ENCODE results near the gene OS9. TPM values are rescaled to one million over a fixed set of nuclear protein-coding genes. Genes with fewer than 3 reads are reported as not detected.
A peak's percentile ranks its signal among the peaks of the same experiment; 100 is the strongest.

The OS9 gene
- total and polyA plus RNA-seq, 2 donors (not counting 3 experiments of a cell fraction or from before 2014, with no cell fraction given), result 212 to 561 TPM

DNA sequence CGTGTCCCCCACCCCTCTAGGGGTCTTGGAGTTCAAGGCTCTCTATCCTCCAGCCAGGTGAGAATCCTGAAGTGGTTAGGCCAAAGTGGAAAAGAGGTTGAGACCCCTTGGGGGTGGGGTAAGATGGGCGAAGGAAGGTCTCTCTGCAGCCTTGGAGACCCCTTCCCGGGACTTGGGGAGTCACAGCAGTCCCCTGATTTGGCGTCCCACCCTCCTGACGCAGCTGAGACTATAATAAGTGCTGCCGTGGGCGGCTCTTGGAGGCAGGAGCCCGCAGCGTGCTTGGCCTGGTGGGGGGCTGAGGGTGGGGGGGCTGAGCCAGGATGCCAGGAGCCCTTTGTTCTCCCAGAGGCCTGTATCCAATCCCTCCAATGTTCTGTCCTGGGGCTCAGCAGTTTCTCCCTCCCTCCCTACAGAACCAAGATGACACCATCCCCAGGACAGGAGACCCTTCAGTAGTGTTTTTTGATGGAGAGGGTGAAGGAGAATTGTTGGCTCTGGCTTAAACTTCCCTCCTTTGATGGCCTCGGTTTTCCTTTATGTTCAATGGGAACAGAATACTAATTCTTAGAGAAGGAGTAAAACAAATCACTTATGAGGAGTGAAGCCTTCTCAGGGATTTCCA is 46.1 kb downstream of the OS9 start:
- dilution Hi-C loops (cut with MboI; ENCODE audit: extremely low pct_ligation_motif_present, low sequenced_read_pairs) (no loop called here), intact Hi-C loops (cut with micrococcal nuclease) (no loop called here)
- no peaks in the 10 kb centered on the region for H4K20me1 ChIP-seq (replicated peaks; ENCODE audit: control insufficient read depth, extremely low read depth, insufficient read depth, low read length)
- no peak overlapping the region for H3K4me3 ChIP-seq (replicated peaks in 1 of 3; ENCODE audit: insufficient read depth in 1 of 3, low read depth in 1 of 3, low read length in 3 of 3)
- H3K79me2 ChIP-seq (ENCODE audit: control insufficient read depth, insufficient read depth, low read length), result no peaks in the 10 kb centered on the region
- ChIA-PET CTCF (interaction anchor here (1.0 to 6.1 kb wide), 2 partner anchors 14 to 17 kb away, joined by 4 to 48 read pairs; no protein-coding TSS in a partner anchor), POLR2A (no interaction called here)
- peaks cover 5% of the 10 kb centered on the region for H3K4me1 ChIP-seq (ENCODE audit: control insufficient read depth, extremely low read depth, insufficient read depth, low read length)
- no TSS peak for BruUV-seq (replicated peaks)
- no peak overlapping the region for H3K9ac ChIP-seq (replicated peaks; ENCODE audit: extremely low read depth, insufficient read depth, low read length)
- H2AFZ ChIP-seq (ENCODE audit: low read depth, low read length), result no peak overlapping the region
- H3K4me2 ChIP-seq (ENCODE audit: insufficient read depth, low read length), result no peak overlapping the region
- TF ChIP-seq, protein P1, sequence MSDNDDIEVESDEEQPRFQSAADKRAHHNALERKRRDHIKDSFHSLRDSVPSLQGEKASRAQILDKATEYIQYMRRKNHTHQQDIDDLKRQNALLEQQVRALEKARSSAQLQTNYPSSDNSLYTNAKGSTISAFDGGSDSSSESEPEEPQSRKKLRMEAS (IDR thresholded peaks at IDR 0.05; ENCODE audit: insufficient read depth, insufficient read length), result no peak
- TF ChIP-seq POLR2AphosphoS5 (IDR thresholded peaks at IDR 0.05; ENCODE audit: insufficient read depth, low read depth, low read length) (no peak), JUN (IDR thresholded peaks at IDR 0.05; ENCODE audit: borderline replicate concordance, insufficient read depth, insufficient read length, low read depth) (no peak)
- FAIRE-seq (no peak), DNase-seq (ENCODE audit: low read depth, low spot score) (no peak)
- no peaks in the 10 kb centered on the region for H3K9me1 ChIP-seq (replicated peaks; ENCODE audit: control insufficient read depth, extremely low read depth, insufficient read depth, low read length)
- H3K27me3 ChIP-seq (ENCODE audit: control insufficient read depth in 2 of 2, insufficient read depth in 2 of 2, low read length in 2 of 2), result peaks cover 52 to 59% of the 10 kb centered on the region in 2 experiments
- H3K36me3 ChIP-seq (ENCODE audit: control insufficient read depth in 2 of 2, extremely low read depth in 1 of 2, insufficient read depth in 2 of 2, low read length in 2 of 2), result no peaks in the 10 kb centered on the region
- H3K27ac ChIP-seq (ENCODE audit: insufficient read depth, low read depth, low read length), result no peak overlapping the region
- no peaks in the 10 kb centered on the region for H3K9me3 ChIP-seq (replicated peaks; ENCODE audit: control insufficient read depth, insufficient read depth, low read length)

DNA sequence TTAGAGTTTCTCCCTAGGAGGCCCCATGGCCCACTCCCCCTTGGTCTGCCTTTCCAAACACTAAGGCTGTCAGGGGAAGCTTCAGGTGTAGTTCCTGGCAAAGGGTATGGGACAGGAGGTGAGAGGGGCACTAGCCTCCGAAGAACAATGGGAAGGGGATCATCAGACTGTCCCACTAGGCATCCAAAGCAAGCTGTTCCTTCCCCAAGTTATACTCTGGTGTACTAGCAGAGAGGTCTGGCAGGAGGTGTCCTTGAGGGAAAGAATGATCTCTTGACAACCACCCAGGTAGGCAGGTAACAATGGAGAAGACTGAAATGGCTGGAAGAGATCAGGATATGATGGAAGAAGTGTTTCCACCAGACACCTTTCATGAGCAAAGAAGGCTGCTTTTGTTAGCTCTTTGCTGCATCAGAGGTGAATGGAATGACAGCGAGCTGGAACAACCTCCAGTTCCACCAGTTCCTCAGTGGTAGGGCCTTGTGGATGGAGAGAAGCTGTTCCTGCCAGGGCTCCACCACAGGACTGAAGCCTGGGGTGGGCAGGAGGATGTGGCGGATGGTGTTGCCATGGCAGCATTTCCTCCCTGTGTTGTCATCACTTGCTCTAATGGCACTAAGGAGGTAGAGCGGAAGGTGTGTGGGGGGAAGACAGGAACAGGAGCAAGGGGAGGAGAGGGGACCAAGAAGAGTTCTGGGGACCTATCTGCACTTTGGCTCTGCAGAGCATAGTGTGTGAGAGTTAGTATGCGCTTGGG is 46.9 kb downstream of the OS9 start:
- H3K36me3 ChIP-seq (ENCODE audit: control insufficient read depth in 2 of 2, extremely low read depth in 1 of 2, insufficient read depth in 2 of 2, low read length in 2 of 2), result no peaks in the 10 kb centered on the region
- no peak for TF ChIP-seq GATA2 (IDR thresholded peaks at IDR 0.05; ENCODE audit: insufficient read depth, insufficient read length, low read depth, low read length)
- TF ChIP-seq POLR2AphosphoS5 (IDR thresholded peaks at IDR 0.05; ENCODE audit: insufficient read depth, low read depth, low read length), result no peak
- no peak for TF ChIP-seq MYC (IDR thresholded peaks at IDR 0.05; ENCODE audit: low read depth, low read length)
- TF ChIP-seq EZH2 (IDR thresholded peaks at IDR 0.05; ENCODE audit: borderline replicate concordance, low read depth, low read length, severe bottlenecking), result peak; percentile 4
- TF ChIP-seq, protein P1 (IDR thresholded peaks at IDR 0.05; ENCODE audit: insufficient read depth, insufficient read length), result no peak
- intact Hi-C loops (cut with micrococcal nuclease), result no loop called here
- peaks cover 10% of the 10 kb centered on the region for H3K4me1 ChIP-seq (ENCODE audit: control insufficient read depth, extremely low read depth, insufficient read depth, low read length)
- peak; percentile 20 for DNase-seq (ENCODE audit: low read depth, low spot score)
- H3K9me1 ChIP-seq (replicated peaks; ENCODE audit: control insufficient read depth, extremely low read depth, insufficient read depth, low read length), result no peaks in the 10 kb centered on the region
- no TSS peak for BruUV-seq (replicated peaks)
- H3K9me3 ChIP-seq (replicated peaks; ENCODE audit: control insufficient read depth, insufficient read depth, low read length), result no peaks in the 10 kb centered on the region
- no peaks in the 10 kb centered on the region for H3K79me2 ChIP-seq (ENCODE audit: control insufficient read depth, insufficient read depth, low read length)
- POLR2A ChIA-PET, result no interaction called here
- H2AFZ ChIP-seq (ENCODE audit: low read depth, low read length), result no peak overlapping the region
- H4K20me1 ChIP-seq (replicated peaks; ENCODE audit: control insufficient read depth, extremely low read depth, insufficient read depth, low read length), result no peaks in the 10 kb centered on the region
- CTCF ChIA-PET, result interaction anchor here (1.1 kb wide), 1 partner anchor 14 kb away, joined by 9 read pairs; no protein-coding TSS in a partner anchor
- peaks cover 44 to 51% of the 10 kb centered on the region in 2 experiments for H3K27me3 ChIP-seq (ENCODE audit: control insufficient read depth in 2 of 2, insufficient read depth in 2 of 2, low read length in 2 of 2)
- FAIRE-seq, result no peak
- H3K4me3 ChIP-seq (replicated peaks in 1 of 3; ENCODE audit: insufficient read depth in 1 of 3, low read depth in 1 of 3, low read length in 3 of 3), result no peak overlapping the region
- dilution Hi-C loops (cut with MboI; ENCODE audit: extremely low pct_ligation_motif_present, low sequenced_read_pairs), result no loop called here
- no peak overlapping the region for H3K27ac ChIP-seq (ENCODE audit: insufficient read depth, low read depth, low read length)
- H3K4me2 ChIP-seq (ENCODE audit: insufficient read depth, low read length), result no peak overlapping the region
- no peak overlapping the region for H3K9ac ChIP-seq (replicated peaks; ENCODE audit: extremely low read depth, insufficient read depth, low read length)
